ENCODE results near the gene TSEN54. TPM values are rescaled to one million over a fixed set of nuclear protein-coding genes. Genes with fewer than 3 reads are reported as not detected.

TSEN54 gene
- total RNA-seq, 4 donors from 2014 or later = 9.4 to 33.3 (median 14.9) TPM

GRCh38 chr17:75571197-75571884 lies 55.0 kb downstream of the TSEN54 start:
- DNase-seq (ENCODE audit: low spot score) (no peak), ATAC-seq (ENCODE audit: low FRiP score) (no peak)
- TF ChIP-seq CTCF (IDR thresholded peaks at IDR 0.05) = no peak

- ATAC-seq (ENCODE audit: low FRiP score) (no peak), DNase-seq (ENCODE audit: low spot score) (no peak)
- no peak for TF ChIP-seq CTCF (IDR thresholded peaks at IDR 0.05)
Measured at GRCh38 chr17:75571885-75572215, 55.5 kb downstream of the TSEN54 start.

- DNase-seq (ENCODE audit: low spot score) = no peak
- no peak for TF ChIP-seq CTCF (IDR thresholded peaks at IDR 0.05)
- no peak for ATAC-seq (ENCODE audit: low FRiP score)
Measured at GRCh38 chr17:75572713-75573539, 56.6 kb downstream of the TSEN54 start.

- DNase-seq (ENCODE audit: low spot score) (no peak), ATAC-seq (ENCODE audit: low FRiP score) (no peak)
- TF ChIP-seq CTCF (IDR thresholded peaks at IDR 0.05) = no peak
Measured at GRCh38 chr17:75573540-75573957, 57.2 kb downstream of the TSEN54 start.

GRCh38 chr17:75573994-75574393 lies 57.7 kb downstream of the TSEN54 start:
- DNase-seq (ENCODE audit: low spot score) = no peak

More at GRCh38 chr17:75573994-75574393, 57.7 kb downstream of the TSEN54 start:
- ATAC-seq (ENCODE audit: low FRiP score) = no peak
- TF ChIP-seq CTCF (IDR thresholded peaks at IDR 0.05) = no peak

Other genes with a start within 250 kb of the TSEN54 start
- 10 to 100 TPM; 22.9 to 30.3 (median 24.3) TPM for gene MIF4GD, start 245.3 kb upstream of the TSEN54 start, total RNA-seq
- gene SLC25A19, start 227.1 kb upstream of the TSEN54 start, total RNA-seq = 10 to 100 TPM; 14.2 to 30.4 (median 19.5) TPM
- gene GRB2, start 110.8 kb upstream of the TSEN54 start, total RNA-seq = 100 to 1,000 TPM in 2 of 4 donors, 10 to 100 TPM in 2; 87.4 to 152 (median 108) TPM
- gene TMEM94, start 59.9 kb upstream of the TSEN54 start, total RNA-seq = 10 to 100 TPM; 27.9 to 66.0 (median 46.1) TPM
- gene CASKIN2, start 991 bp upstream of the TSEN54 start, total RNA-seq = 10 to 100 TPM in 3 of 4 donors, 1 to 10 TPM in 1; 6.7 to 61.5 (median 23.9) TPM
- gene LLGL2, start 9.2 kb downstream of the TSEN54 start, total RNA-seq = 10 to 100 TPM in 1 of 4 donors, 1 to 10 TPM in 3; 5.4 to 10.4 (median 6.7) TPM
- gene MYO15B, start 71.3 kb downstream of the TSEN54 start, total RNA-seq = 100 to 1,000 TPM in 1 of 4 donors, 10 to 100 TPM in 3; 58.4 to 187 (median 74.3) TPM
- 1 to 10 TPM in 2 of 4 donors, under 1 TPM in 2; 0.31 to 2.0 (median 1.0) TPM for gene SMIM5, start 116.9 kb downstream of the TSEN54 start, total RNA-seq
- 10 to 100 TPM; 10.9 to 20.6 (median 13.3) TPM for gene RECQL5, start 150.6 kb downstream of the TSEN54 start, total RNA-seq
- gene SAP30BP, start 150.8 kb downstream of the TSEN54 start, total RNA-seq = 100 to 1,000 TPM in 1 of 4 donors, 10 to 100 TPM in 3; 52.9 to 105 (median 68.8) TPM
- 10 to 100 TPM; 10.7 to 27.0 (median 17.3) TPM for gene ITGB4, start 204.9 kb downstream of the TSEN54 start, total RNA-seq
- 10 to 100 TPM; 15.9 to 51.5 (median 28.5) TPM for gene GALK1, start 248.7 kb downstream of the TSEN54 start, total RNA-seq